GM13976 (cell line): Measurements from ENCODE around the gene ZNF649.
"Not testable (repeated sequence)": the region's sequence is repeated elsewhere in the genome, so short reads cannot be mapped to it uniquely, and the experiment has no call there.

ENCODE experiments used
- DNase-seq: peaks from one replicate; pipeline ENCODE4 v3.0.0; 2012; ENCODE audit warnings: low spot score
- in situ Hi-C: fragments of 300-500 bp; cut with MboI; formaldehyde crosslinking; loops from one replicate; pipeline ENCODE4 v1.12.0; 2022; ENCODE audit warnings: low sequenced_read_pairs, mixed read lengths, inconsistent platforms; ENCODE audit not compliant: unreplicated experiment
- TF ChIP-seq, protein P1 (sequence below): IDR thresholded peaks from 2 replicates; pipeline ENCODE4 v1.5.1; 2012; ENCODE audit warnings: borderline replicate concordance, mild to moderate bottlenecking; ENCODE audit not compliant: insufficient read depth; ENCODE audit errors: extremely low read depth, missing control alignments, control extremely low read depth

The ZNF649 gene

DNA sequence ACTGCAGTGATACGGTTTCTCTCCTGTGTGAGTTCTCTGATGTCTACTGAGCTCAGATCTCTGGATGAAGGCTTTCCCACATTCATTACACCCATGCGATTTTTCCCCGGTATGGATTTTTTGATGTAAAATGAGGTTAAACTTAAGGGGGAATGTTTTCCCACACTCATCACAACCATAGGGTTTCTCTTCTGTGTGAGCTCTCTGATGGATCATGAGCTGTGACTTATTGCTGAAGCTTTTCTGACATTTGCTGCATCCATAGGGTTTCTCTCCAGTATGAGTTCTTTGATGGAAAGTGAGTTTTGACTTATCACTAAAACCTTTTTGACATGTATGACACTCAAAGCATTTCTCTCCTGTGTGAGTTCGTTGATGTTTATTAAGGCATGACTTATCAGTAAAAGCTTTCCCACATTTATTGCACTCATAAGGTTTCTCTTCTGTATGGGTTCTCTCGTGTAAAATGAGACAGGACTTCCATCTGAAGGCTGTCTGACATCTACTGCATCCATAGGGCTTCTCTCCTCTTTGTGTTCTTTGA lies 10.6 kb upstream of the ZNF649 start:
- TF ChIP-seq, protein P1, sequence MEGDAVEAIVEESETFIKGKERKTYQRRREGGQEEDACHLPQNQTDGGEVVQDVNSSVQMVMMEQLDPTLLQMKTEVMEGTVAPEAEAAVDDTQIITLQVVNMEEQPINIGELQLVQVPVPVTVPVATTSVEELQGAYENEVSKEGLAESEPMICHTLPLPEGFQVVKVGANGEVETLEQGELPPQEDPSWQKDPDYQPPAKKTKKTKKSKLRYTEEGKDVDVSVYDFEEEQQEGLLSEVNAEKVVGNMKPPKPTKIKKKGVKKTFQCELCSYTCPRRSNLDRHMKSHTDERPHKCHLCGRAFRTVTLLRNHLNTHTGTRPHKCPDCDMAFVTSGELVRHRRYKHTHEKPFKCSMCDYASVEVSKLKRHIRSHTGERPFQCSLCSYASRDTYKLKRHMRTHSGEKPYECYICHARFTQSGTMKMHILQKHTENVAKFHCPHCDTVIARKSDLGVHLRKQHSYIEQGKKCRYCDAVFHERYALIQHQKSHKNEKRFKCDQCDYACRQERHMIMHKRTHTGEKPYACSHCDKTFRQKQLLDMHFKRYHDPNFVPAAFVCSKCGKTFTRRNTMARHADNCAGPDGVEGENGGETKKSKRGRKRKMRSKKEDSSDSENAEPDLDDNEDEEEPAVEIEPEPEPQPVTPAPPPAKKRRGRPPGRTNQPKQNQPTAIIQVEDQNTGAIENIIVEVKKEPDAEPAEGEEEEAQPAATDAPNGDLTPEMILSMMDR: no peak
- in situ Hi-C loops: no loop called here
- no peak for DNase-seq

DNA sequence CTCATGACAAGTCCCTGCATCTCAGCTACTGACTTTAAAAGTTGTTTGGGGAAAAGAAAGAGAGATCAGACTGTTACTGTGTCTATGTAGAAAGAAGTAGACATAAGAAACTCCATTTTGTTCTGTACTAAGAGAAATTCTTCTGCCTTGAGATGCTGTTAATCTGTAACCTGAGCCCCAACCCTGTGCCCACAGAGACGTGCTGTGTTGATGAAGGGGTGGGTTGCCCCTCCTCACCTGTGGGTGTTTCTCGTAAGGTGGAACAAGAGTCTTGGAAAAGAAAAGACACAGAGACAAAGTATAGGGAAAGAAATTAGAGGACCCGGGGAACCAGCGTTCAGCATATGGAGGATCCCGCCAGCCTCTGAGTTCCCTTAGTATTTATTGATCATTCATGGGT lies 3.2 kb upstream of the ZNF649 start:
- in situ Hi-C loops, DNase-seq: not testable (repeated sequence)

DNA sequence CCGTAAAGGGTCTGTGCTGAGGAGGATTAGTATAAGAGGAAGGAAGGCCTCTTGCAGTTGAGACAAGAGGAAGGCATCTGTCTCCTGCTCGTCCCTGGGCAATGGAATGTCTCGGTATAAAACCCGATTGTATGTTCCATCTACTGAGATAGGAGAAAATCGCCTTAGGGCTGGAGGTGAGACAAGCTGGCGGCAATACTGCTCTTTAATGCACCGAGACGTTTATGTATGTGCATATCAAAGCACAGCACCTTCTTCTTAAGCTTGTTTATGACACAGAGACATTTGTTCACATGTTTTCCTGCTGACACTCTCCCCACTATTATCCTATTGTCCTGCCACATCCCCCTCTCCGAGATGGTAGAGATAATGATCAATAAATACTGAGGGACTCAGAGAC lies 1.3 kb upstream of the ZNF649 start:
- DNase-seq, in situ Hi-C loops: not testable (repeated sequence)

DNA sequence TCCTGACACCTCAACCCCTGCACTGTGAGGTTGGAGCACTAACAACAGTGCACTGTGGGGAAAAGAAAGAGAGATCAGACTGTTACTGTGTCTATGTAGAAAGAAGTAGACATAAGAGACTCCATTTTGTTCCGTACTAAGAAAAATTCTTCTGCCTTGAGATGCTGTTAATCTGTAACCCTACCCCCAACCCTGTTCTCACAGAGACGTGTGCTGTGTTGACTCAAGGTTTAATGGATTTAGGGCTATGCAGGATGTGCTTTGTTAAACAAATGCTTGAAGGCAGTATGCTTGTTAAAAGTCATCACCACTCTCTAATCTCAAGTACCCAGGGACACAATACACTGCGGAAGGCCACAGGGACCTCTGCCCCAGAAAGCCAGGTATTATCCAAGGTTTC lies 822 bp upstream of the ZNF649 start:
- DNase-seq, in situ Hi-C loops: not testable (repeated sequence)

DNA sequence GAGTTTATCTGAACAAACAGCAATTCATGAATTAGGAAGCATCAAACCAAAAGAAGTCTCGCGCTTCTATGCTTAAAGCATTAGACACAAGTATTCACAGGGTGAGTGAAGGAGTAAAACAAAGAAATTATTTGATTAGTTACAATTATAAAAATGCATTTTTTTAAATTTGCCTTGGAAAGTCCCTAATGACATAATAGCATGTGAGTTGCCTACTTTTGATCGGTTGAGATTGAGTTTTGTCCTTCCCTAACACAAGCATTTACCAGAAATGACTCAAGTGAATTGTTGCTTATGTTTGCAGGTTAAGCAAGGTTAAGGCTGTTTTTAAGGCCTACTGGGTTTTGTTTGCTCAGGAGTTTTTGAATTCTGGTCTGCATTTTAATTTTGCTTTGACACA lies 389 bp upstream of the ZNF649 start:
- TF ChIP-seq, protein P1: no peak
- in situ Hi-C loops: no loop called here
- peak; percentile 9 for DNase-seq

DNA sequence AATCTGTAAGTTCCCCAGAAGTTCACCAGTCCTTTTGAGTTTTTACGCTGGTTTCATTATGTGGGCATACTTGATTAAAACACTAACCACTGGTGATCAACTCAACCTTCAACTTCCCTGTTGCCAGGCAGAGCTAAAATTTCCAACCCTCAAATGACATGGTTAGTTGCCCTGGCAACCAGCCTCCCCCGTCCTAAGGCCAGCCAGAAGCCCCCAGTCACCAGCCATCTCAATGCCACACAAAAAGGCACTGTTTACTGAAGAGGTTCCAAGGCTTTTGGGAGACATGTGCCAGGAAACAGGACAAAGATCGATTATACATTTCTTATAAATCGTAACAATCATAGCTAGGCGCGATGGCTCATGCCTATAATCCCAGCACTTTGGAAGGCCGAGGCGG lies 1.6 kb downstream of the ZNF649 start:
- DNase-seq: no peak
- in situ Hi-C loops: no loop called here
- TF ChIP-seq, protein P1: no peak

DNA sequence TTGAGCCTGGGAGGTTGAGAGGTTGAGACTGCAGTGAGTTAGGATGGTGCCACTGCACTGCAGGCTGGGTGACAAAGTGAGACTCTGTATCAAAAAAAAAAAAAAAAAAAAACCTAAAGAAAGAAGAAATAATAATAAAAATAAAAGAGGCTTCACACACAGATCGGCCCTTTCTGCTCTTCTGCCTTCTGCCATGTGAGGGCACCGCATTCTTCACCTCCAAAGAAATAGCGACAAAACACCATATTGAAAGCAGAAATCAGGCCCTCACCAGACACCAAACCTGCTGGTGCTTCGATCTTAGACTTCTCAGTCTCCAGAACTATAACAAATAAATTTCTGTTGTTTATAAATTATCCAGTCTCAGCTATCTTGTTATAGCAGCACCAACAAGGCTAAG lies 3.0 kb downstream of the ZNF649 start:
- TF ChIP-seq, protein P1: no peak
- DNase-seq: no peak
- in situ Hi-C loops: no loop called here

DNA sequence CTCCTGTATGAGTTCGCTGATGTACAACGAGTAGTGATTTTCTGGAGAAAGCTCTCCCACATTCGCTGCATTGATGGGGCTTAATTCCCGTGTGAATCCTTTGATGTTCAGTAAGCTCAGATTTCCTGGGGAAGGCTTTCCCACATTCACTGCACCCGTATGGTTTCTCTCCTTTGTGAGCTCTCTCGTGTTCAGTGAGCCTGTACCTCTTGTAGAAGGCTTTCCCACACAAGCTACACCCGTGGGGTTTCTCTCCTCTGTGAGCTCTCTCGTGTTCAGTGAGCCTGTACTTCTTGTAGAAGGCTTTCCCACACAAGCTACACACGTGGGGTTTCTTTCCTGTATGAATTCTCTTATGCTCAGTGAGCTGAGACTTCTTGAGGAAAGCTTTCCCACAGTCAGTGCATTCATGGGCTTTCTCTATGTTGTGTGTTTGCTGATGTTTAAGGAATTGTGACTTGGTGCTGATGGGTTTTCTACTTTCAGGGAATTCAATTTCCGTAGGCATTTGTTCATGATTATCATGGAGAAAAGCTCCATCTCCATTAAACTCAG lies 13.5 kb downstream of the ZNF649 start:
- DNase-seq: no peak
- in situ Hi-C loops: no loop called here
- TF ChIP-seq, protein P1: no peak

DNA sequence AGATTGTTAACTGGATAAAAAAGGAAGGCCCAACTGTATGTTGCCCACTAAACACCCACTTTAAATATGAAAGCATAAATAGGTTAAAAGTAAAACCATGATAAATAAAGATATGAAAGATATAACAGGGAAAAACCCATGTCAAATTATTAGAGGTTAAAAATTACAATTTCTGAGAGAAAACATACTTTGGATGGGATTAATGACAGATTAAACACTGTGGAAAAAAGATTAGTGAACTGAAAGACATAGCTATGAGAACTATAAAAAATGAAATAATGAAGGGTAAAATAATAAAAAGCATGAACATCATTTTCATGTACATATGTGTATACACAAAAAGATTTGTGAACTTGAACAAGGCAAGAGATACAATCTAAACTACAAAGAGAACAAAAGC lies 14.9 kb downstream of the ZNF649 start:
- in situ Hi-C loops: no loop called here
- TF ChIP-seq, protein P1: no peak

More for the DNA sequence above, 14.9 kb downstream of the ZNF649 start:
- no peak for DNase-seq
